Osteoblast (primary cell): ENCODE data around the gene SLC22A3. TPM values are rescaled to one million over a fixed set of nuclear protein-coding genes. Genes with fewer than 3 reads are reported as not detected.
A peak's percentile ranks its signal among the peaks of the same experiment; 100 is the strongest.

Source experiments
- DNase-seq: peaks from one replicate; pipeline ENCODE4 v3.0.0; 2011; ENCODE audit warnings: low spot score, mixed read lengths; ENCODE audit not compliant: insufficient read length; ENCODE audit errors: missing footprints
- H2AFZ ChIP-seq: 2 replicates; pipeline ENCODE4 v1.6.0; 2011; ENCODE audit warnings: mild to moderate bottlenecking, low read length
- H3K27ac ChIP-seq: 2 replicates; pipeline ENCODE4 v1.5.1; 2011; ENCODE audit warnings: mild to moderate bottlenecking, low read depth, low read length, moderate library complexity
- H3K27me3 ChIP-seq: 2 replicates; pipeline ENCODE4 v1.6.0; 2012; ENCODE audit warnings: mild to moderate bottlenecking, control low read depth, inconsistent platforms, low read length, moderate library complexity; ENCODE audit not compliant: insufficient read depth
- H3K36me3 ChIP-seq: 2 replicates; pipeline ENCODE4 v1.5.1; 2011; ENCODE audit warnings: mild to moderate bottlenecking, low read length, control low read depth, moderate library complexity; ENCODE audit not compliant: insufficient read depth
- H3K4me1 ChIP-seq: 2 replicates; pipeline ENCODE4 v1.5.1; 2011; ENCODE audit warnings: mild to moderate bottlenecking, low read length, control low read depth, moderate library complexity; ENCODE audit not compliant: insufficient read depth
- H3K4me2 ChIP-seq: 2 replicates; pipeline ENCODE4 v1.6.0; 2011; ENCODE audit warnings: mild to moderate bottlenecking, low read length; ENCODE audit not compliant: insufficient read depth
- H3K4me3 ChIP-seq: fragments of 200-600 bp; sonication (generic); 3 replicates; pipeline ENCODE4 v1.5.1; 2012; ENCODE audit warnings: mild to moderate bottlenecking, low read length, inconsistent platforms; ENCODE audit not compliant: insufficient read depth
- H3K79me2 ChIP-seq: 2 replicates; pipeline ENCODE4 v1.6.0; 2012; ENCODE audit warnings: mild to moderate bottlenecking, low read length, control low read depth, inconsistent platforms; ENCODE audit not compliant: insufficient read depth
- H3K9me3 ChIP-seq: 2 replicates; pipeline ENCODE4 v1.5.1; 2011; ENCODE audit warnings: low read depth, low read length, control low read depth
- H4K20me1 ChIP-seq: 2 replicates; pipeline ENCODE4 v1.6.0; 2012; ENCODE audit warnings: mild to moderate bottlenecking, low read length, control low read depth; ENCODE audit not compliant: insufficient read depth
- total RNA-seq: library from RNA; depleted of rRNA; stranded (reverse); fragments of >200 nt; gene quantifications from 2 replicates; pipeline ENCODE4 v1.2.3, GENCODE V29; 2012
- TF ChIP-seq, protein P1 (sequence below): IDR thresholded peaks from 2 replicates; pipeline ENCODE4 v1.5.1; 2011; ENCODE audit warnings: mild to moderate bottlenecking, low read depth, low read length, moderate library complexity; ENCODE audit errors: extremely low read depth

Gene SLC22A3
- total RNA-seq, 1 donor, result 22.1 TPM

DNA sequence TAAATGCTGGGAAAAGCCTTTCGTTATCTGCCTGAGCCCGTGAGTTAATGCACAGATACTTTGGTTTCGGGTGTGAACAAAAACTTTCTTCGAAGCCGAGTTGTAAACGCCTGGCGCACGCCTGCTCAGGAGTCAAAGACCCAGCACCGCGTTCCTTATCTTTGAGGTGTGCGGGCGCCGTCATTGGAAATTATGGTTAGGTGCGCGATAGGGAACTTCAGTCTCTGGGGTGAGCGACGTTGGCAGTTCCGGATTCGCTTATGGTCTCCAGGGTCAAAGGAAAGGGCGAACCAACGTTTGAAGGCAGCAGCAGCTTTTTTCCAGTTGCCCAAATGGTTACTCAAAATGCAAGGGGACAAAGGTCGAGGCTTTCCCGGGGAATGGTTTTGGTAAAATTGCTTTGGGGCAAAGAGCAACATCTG is 853 bp downstream of the SLC22A3 start:
- Histone ChIP-seq H2AFZ (peak overlapping the region; percentile 77), H3K4me3 (peak overlapping the region; percentile 69), H4K20me1 (no peaks in the 10 kb centered on the region), H3K27ac (no peak overlapping the region), H3K4me2 (peak overlapping the region; percentile 79), H3K27me3 (peaks cover 26% of the 10 kb centered on the region), H3K36me3 (no peaks in the 10 kb centered on the region), H3K9me3 (no peaks in the 10 kb centered on the region), H3K79me2 (no peaks in the 10 kb centered on the region), H3K4me1 (no peaks in the 10 kb centered on the region)
- TF ChIP-seq, protein P1, sequence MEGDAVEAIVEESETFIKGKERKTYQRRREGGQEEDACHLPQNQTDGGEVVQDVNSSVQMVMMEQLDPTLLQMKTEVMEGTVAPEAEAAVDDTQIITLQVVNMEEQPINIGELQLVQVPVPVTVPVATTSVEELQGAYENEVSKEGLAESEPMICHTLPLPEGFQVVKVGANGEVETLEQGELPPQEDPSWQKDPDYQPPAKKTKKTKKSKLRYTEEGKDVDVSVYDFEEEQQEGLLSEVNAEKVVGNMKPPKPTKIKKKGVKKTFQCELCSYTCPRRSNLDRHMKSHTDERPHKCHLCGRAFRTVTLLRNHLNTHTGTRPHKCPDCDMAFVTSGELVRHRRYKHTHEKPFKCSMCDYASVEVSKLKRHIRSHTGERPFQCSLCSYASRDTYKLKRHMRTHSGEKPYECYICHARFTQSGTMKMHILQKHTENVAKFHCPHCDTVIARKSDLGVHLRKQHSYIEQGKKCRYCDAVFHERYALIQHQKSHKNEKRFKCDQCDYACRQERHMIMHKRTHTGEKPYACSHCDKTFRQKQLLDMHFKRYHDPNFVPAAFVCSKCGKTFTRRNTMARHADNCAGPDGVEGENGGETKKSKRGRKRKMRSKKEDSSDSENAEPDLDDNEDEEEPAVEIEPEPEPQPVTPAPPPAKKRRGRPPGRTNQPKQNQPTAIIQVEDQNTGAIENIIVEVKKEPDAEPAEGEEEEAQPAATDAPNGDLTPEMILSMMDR, result no peak
- DNase-seq, result peak; percentile 92

DNA sequence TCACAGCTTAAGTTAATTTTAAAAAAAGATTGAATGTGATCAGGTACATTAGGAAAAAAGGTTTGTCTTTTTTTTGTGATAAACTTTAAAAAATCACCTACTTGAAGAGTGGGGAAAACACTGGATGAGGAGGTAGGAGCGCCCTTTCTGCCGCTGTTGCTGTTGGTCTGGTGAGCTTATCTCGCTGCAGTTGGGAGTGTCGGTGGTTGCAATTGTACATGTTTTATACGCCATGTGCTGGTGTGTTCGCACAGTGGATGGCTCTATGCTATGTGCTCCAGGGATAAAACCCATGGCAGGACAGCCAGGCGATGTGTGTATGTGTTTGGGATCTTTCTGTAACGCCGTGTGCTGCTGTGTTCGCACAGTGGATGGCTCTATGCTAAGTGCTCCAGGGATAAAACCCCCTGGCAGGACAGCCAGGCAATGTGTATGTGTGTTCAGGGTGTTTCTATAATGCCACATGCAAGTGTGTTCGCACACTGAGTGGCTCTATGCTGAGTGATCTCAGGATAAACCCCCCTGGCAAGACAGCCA is 1.7 kb downstream of the SLC22A3 start:
- peak; percentile 84 for DNase-seq
- no peak overlapping the region for H3K4me3 ChIP-seq
- H2AFZ ChIP-seq, result no peak overlapping the region
- H3K79me2 ChIP-seq, result no peaks in the 10 kb centered on the region
- TF ChIP-seq, protein P1, result no peak
- H3K4me1 ChIP-seq, result no peaks in the 10 kb centered on the region
- no peaks in the 10 kb centered on the region for H3K9me3 ChIP-seq
- H3K36me3 ChIP-seq, result no peaks in the 10 kb centered on the region
- no peak overlapping the region for H3K4me2 ChIP-seq
- peaks cover 26% of the 10 kb centered on the region for H3K27me3 ChIP-seq
- H4K20me1 ChIP-seq, result no peaks in the 10 kb centered on the region
- no peak overlapping the region for H3K27ac ChIP-seq

DNA sequence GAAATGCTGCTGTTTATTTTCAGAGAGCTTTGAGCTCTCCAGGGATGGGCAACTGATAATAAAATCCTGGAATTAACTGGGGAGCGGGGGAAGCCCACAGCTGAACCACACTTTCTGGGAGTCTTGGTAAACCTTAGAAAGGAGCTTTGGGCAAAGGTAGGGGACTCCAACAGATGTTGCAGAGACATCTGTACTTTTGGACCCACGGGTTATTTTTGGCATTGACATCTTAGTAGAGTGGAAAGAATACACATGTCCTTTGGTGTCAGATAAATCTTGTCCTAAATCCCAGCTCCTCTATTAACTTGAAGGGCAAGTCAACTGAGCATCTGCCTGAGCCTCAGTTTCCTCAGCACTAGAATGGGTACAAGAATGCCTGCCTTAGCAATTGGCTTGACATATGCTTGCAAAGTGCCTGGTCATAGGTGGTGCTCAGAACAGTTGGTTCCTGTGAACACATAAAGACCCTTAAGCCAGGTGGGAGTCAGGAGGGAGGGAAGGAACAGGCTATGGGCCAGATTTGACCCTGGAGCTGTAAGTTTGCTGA is 5.8 kb downstream of the SLC22A3 start:
- DNase-seq, result no peak
- Histone ChIP-seq H3K4me3 (no peak overlapping the region), H3K27me3 (peaks cover 15% of the 10 kb centered on the region), H3K36me3 (no peaks in the 10 kb centered on the region), H3K4me2 (no peak overlapping the region), H3K79me2 (no peaks in the 10 kb centered on the region), H4K20me1 (no peaks in the 10 kb centered on the region), H3K4me1 (no peaks in the 10 kb centered on the region), H3K27ac (no peak overlapping the region), H2AFZ (no peak overlapping the region), H3K9me3 (no peaks in the 10 kb centered on the region)
- TF ChIP-seq, protein P1, result no peak

DNA sequence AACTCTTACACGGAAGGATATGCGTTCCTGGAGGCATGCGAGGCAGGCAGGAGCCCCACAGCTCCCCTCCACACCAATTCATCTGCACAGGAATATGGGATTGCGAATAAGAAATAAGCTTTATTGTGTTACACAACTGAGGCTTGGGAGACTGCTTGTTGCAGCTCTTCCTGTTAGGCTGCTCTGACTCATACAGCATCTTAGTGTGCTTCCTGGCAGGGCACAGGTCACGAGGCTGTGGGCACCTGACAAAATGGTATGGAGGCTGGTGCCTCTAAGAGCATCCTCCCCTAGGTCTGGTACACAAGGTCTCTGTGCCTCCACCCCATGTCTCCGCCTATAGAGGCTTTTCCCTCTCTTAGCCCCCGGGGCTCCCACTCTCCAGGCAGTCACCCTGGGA is 6.8 kb downstream of the SLC22A3 start:
- Histone ChIP-seq H3K79me2 (no peaks in the 10 kb centered on the region), H3K27me3 (peaks cover 5% of the 10 kb centered on the region), H3K4me2 (no peak overlapping the region), H2AFZ (peak overlapping the region; percentile 15), H4K20me1 (no peaks in the 10 kb centered on the region), H3K36me3 (no peaks in the 10 kb centered on the region), H3K4me1 (no peaks in the 10 kb centered on the region), H3K4me3 (no peak overlapping the region), H3K27ac (no peak overlapping the region), H3K9me3 (no peaks in the 10 kb centered on the region)
- TF ChIP-seq, protein P1, result no peak
- DNase-seq, result no peak
